Mucosa of descending colon (tissue), 3 donors: ENCODE results near the gene SLC7A14. TPM values are rescaled to one million over a fixed set of nuclear protein-coding genes. Genes with fewer than 3 reads are reported as not detected.

ENCODE experiments used
- ATAC-seq: fragments of 200-7000 bp; cut with Tn5 transposase; one replicate; pipeline ENCODE4 v1.9.1; 2020; ENCODE audit warnings: mild to moderate bottlenecking, moderate library complexity
- DNase-seq, 3 donors: peaks; one replicate each; pipeline ENCODE4 v3.0.0-alpha.2; 2020
- H3K36me3 ChIP-seq: fragments of 200-600 bp; one replicate; pipeline ENCODE4 v1.8.0; 2021; ENCODE audit warnings: low read depth, mild to moderate bottlenecking
- H3K4me1 ChIP-seq: fragments of 200-600 bp; one replicate; pipeline ENCODE4 v1.8.0; 2021; ENCODE audit warnings: low read depth, mild to moderate bottlenecking
- H3K4me3 ChIP-seq: fragments of 200-600 bp; one replicate; pipeline ENCODE4 v1.8.0; 2021; ENCODE audit warnings: mild to moderate bottlenecking
- H3K9me3 ChIP-seq: fragments of 200-600 bp; one replicate; pipeline ENCODE4 v1.8.0; 2021; ENCODE audit warnings: mild to moderate bottlenecking
- intact Hi-C, 2 donors: fragments of 100-400 bp; cut with DNase I in 1 of 2; cut with micrococcal nuclease in 1 of 2; formaldehyde crosslinking; loops; one replicate each; pipeline versions ENCODE4 v1.11.0 to v1.11.1; 2022; cut with DNase I, micrococcal nuclease
- total RNA-seq, 3 donors: library from RNA; stranded (reverse); fragmentation: NEBNext Ultra II Directional in 2 of 3; extraction: Animal tissue kit (Norgen Biotek cat#: 25700) in 2 of 3; gene quantifications; one replicate each; pipeline versions ENCODE4 v1.2.1 to v1.2.4, GENCODE V29; 2021 to 2023
- TF ChIP-seq, protein P1 (sequence below): fragments of 200-600 bp; IDR thresholded peaks from one replicate; pipeline ENCODE4 v1.8.0; 2022; ENCODE audit warnings: antibody characterized with exemption, mild to moderate bottlenecking
- donor health status: DM: no; HTN: no; CAD: no; lungs with moderate emphysema.
- donor health status: DM: no; HTN: no; CAD: no.
- donor health status: DM: no; HTN: yes; CAD: no.

The SLC7A14 gene
- total RNA-seq, 3 donors from 2014 or later: 0.26 to 2.9 (median 0.29) TPM

GRCh38 chr3:170463011-170463410 is 122.9 kb downstream of the SLC7A14 start:
- H3K4me1 ChIP-seq: no peaks in the 10 kb centered on the region
- no peak for ATAC-seq
- no peak for DNase-seq
- no peak overlapping the region for H3K4me3 ChIP-seq
- H3K9me3 ChIP-seq: no peaks in the 10 kb centered on the region
- no peaks in the 10 kb centered on the region for H3K36me3 ChIP-seq
- intact Hi-C loops: no loop called here
- TF ChIP-seq, protein P1, sequence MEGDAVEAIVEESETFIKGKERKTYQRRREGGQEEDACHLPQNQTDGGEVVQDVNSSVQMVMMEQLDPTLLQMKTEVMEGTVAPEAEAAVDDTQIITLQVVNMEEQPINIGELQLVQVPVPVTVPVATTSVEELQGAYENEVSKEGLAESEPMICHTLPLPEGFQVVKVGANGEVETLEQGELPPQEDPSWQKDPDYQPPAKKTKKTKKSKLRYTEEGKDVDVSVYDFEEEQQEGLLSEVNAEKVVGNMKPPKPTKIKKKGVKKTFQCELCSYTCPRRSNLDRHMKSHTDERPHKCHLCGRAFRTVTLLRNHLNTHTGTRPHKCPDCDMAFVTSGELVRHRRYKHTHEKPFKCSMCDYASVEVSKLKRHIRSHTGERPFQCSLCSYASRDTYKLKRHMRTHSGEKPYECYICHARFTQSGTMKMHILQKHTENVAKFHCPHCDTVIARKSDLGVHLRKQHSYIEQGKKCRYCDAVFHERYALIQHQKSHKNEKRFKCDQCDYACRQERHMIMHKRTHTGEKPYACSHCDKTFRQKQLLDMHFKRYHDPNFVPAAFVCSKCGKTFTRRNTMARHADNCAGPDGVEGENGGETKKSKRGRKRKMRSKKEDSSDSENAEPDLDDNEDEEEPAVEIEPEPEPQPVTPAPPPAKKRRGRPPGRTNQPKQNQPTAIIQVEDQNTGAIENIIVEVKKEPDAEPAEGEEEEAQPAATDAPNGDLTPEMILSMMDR: no peak

GRCh38 chr3:170458285-170458684 is 127.6 kb downstream of the SLC7A14 start:
- Histone ChIP-seq H3K4me3 (no peak overlapping the region), H3K4me1 (no peaks in the 10 kb centered on the region), H3K9me3 (no peaks in the 10 kb centered on the region), H3K36me3 (no peaks in the 10 kb centered on the region)
- DNase-seq (no peak), ATAC-seq (no peak)
- intact Hi-C loops: no loop called here
- TF ChIP-seq, protein P1: no peak

GRCh38 chr3:170454509-170454908 is 131.4 kb downstream of the SLC7A14 start:
- Histone ChIP-seq H3K4me1 (no peaks in the 10 kb centered on the region), H3K4me3 (no peak overlapping the region), H3K9me3 (no peaks in the 10 kb centered on the region), H3K36me3 (no peaks in the 10 kb centered on the region)
- ATAC-seq (no peak), DNase-seq (no peak)
- intact Hi-C loops: no loop called here
- TF ChIP-seq, protein P1: no peak

GRCh38 chr3:170450039-170450438 is 135.8 kb downstream of the SLC7A14 start:
- Histone ChIP-seq H3K4me3 (no peak overlapping the region), H3K4me1 (no peaks in the 10 kb centered on the region), H3K9me3 (no peaks in the 10 kb centered on the region), H3K36me3 (no peaks in the 10 kb centered on the region)
- DNase-seq (no peak), ATAC-seq (no peak)
- TF ChIP-seq, protein P1: no peak
- intact Hi-C loops: no loop called here

DNA sequence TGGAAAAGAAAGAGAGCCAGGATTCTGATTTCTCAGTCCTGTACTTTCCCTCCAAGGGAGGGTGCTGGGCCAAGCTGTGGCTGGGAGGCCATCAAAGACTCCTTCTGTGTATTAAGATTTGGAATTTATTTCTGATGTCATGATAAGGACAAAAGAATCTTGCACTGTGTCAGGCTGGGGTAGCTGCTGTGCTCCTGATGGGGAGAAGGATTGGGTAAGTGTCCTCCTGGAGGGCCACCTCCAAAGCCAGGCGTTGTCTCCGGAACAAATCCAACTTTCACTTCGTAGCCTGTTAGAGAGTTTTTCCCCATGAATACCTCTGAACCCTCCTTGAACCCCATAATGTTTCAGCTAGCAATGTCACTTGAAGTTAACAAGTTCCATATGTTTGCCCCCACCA is 137.3 kb downstream of the SLC7A14 start:
- no peak for ATAC-seq

GRCh38 chr3:170443457-170443856 is 142.4 kb downstream of the SLC7A14 start:
- DNase-seq: no peak
- ATAC-seq: no peak
- intact Hi-C loops: no loop called here
- Histone ChIP-seq H3K36me3 (no peaks in the 10 kb centered on the region), H3K4me1 (no peaks in the 10 kb centered on the region), H3K9me3 (no peaks in the 10 kb centered on the region), H3K4me3 (no peak overlapping the region)
- TF ChIP-seq, protein P1: no peak

More for the DNA sequence above, 137.3 kb downstream of the SLC7A14 start:
- Histone ChIP-seq H3K4me3 (no peak overlapping the region), H3K36me3 (no peaks in the 10 kb centered on the region), H3K4me1 (no peaks in the 10 kb centered on the region), H3K9me3 (no peaks in the 10 kb centered on the region)
- TF ChIP-seq, protein P1: no peak
- intact Hi-C loops: no loop called here
- no peak for DNase-seq
